ENCODE measurements around the gene HSCB.

- TF ChIP-seq ELK1 (IDR thresholded peaks at IDR 0.05; ENCODE audit: borderline replicate concordance, low read depth, low read length) (no peak), CTCF (conservative IDR thresholded peaks at IDR 0.05; ENCODE audit: low read depth, low read length) (no peak), POLR2A (IDR thresholded peaks at IDR 0.05; ENCODE audit: low read depth, low read length) (no peak), RFX5 (IDR thresholded peaks at IDR 0.05; ENCODE audit: low read depth, low read length) (no peak), MAFK (IDR thresholded peaks at IDR 0.05; ENCODE audit: low read depth, low read length) (no peak), USF2 (IDR thresholded peaks at IDR 0.05; ENCODE audit: low read depth, low read length) (no peak), BHLHE40 (IDR thresholded peaks at IDR 0.05; ENCODE audit: low read depth, low read length) (no peak), RCOR1 (IDR thresholded peaks at IDR 0.05; ENCODE audit: insufficient replicate concordance, low read length) (no peak), RAD21 (IDR thresholded peaks at IDR 0.05; ENCODE audit: low read length) (no peak), MXI1 (IDR thresholded peaks at IDR 0.05; ENCODE audit: borderline replicate concordance, low read depth, low read length) (no peak)
Observed at GRCh38 chr22:28743852-28744251, 2.0 kb downstream of the HSCB start.
